CD4-positive, CD25-positive, alpha-beta regulatory T cell (primary cell): Measurements from ENCODE around the gene ALLC. TPM values are rescaled to one million over a fixed set of nuclear protein-coding genes. Genes with fewer than 3 reads are reported as not detected.
A peak's percentile ranks its signal among the peaks of the same experiment; 100 is the strongest.

Experiments used
- ATAC-seq, 2 donors: fragments of 150-1000 bp; cut with Tn5 transposase; one replicate each; pipeline ENCODE4 v1.10.0; 2021; ENCODE audit warnings: low read depth in 2 of 2, moderate number of reproducible peaks in 2 of 2, moderate library complexity in 1 of 2
- DNase-seq, 3 donors: peaks; one replicate each; pipeline versions ENCODE4 v3.0.0 to v3.0.0-alpha.2; 2012 to 2022; ENCODE audit warnings: mixed read lengths in 1 of 3
- H3K27ac ChIP-seq: one replicate; pipeline ENCODE4 v1.7.0; 2013; ENCODE audit warnings: mild to moderate bottlenecking, low read length; ENCODE audit not compliant: insufficient read depth, poor library complexity, severe bottlenecking
- H3K27me3 ChIP-seq: one replicate; pipeline ENCODE4 v1.7.0; 2013; ENCODE audit warnings: low read length; ENCODE audit not compliant: control insufficient read depth, insufficient read depth
- H3K36me3 ChIP-seq: one replicate; pipeline ENCODE4 v1.7.0; 2013; ENCODE audit warnings: mild to moderate bottlenecking, low read length, moderate library complexity; ENCODE audit not compliant: control insufficient read depth, insufficient read depth
- H3K4me1 ChIP-seq: 2 replicates; pipeline ENCODE4 v1.7.0; 2013; ENCODE audit warnings: mild to moderate bottlenecking, low read length; ENCODE audit not compliant: insufficient read depth, control insufficient read depth, poor library complexity, severe bottlenecking
- H3K4me3 ChIP-seq: one replicate; pipeline ENCODE4 v1.7.0; 2013; ENCODE audit warnings: low read depth, mild to moderate bottlenecking, low read length, moderate library complexity
- H3K9me3 ChIP-seq, 2 experiments: 1 replicate in 1 of 2; 2 replicates in 1 of 2; pipeline ENCODE4 v1.7.0; 2013; ENCODE audit warnings: low read length in 2 of 2, mild to moderate bottlenecking in 1 of 2, moderate library complexity in 1 of 2; ENCODE audit not compliant: control insufficient read depth in 2 of 2
- H3K27ac Mint-ChIP-seq, 3 donors: one replicate each; pipeline ENCODE4 v1.8.0; 2020 to 2022; ENCODE audit warnings: mild to moderate bottlenecking in 3 of 3, mixed read lengths in 3 of 3, moderate library complexity in 2 of 3
- H3K27me3 Mint-ChIP-seq: one replicate; pipeline ENCODE4 v1.8.0; 2022; ENCODE audit warnings: mild to moderate bottlenecking, mixed read lengths
- H3K36me3 Mint-ChIP-seq: one replicate; pipeline ENCODE4 v1.8.0; 2020; ENCODE audit warnings: mixed read lengths
- H3K4me1 Mint-ChIP-seq, 4 donors: one replicate each; pipeline ENCODE4 v1.8.0; 2020 to 2022; ENCODE audit warnings: mixed read lengths in 4 of 4, mild to moderate bottlenecking in 1 of 4
- H3K4me3 Mint-ChIP-seq, 4 donors: one replicate each; pipeline ENCODE4 v1.8.0; 2020 to 2022; ENCODE audit warnings: mild to moderate bottlenecking in 4 of 4, mixed read lengths in 4 of 4, moderate library complexity in 3 of 4
- H3K9me3 Mint-ChIP-seq, 7 donors: one replicate each; pipeline ENCODE4 v1.8.0; 2020 to 2022; ENCODE audit warnings: mixed read lengths in 7 of 7, mild to moderate bottlenecking in 3 of 7, moderate library complexity in 2 of 7
- polyA plus RNA-seq, 4 donors: library from polyadenylated mRNA; unstranded; fragments of 300-500 nt; fragmentation: Illumina TruSeq; gene quantifications; one replicate each; pipeline ENCODE4 v1.2.3, GENCODE V29; 2021
- total RNA-seq: library from RNA; stranded (reverse); gene quantifications from one replicate; pipeline ENCODE4 v1.2.3, GENCODE V29; 2022

Gene ALLC
- total and polyA plus RNA-seq, 5 donors from 2014 or later = not detected

DNA sequence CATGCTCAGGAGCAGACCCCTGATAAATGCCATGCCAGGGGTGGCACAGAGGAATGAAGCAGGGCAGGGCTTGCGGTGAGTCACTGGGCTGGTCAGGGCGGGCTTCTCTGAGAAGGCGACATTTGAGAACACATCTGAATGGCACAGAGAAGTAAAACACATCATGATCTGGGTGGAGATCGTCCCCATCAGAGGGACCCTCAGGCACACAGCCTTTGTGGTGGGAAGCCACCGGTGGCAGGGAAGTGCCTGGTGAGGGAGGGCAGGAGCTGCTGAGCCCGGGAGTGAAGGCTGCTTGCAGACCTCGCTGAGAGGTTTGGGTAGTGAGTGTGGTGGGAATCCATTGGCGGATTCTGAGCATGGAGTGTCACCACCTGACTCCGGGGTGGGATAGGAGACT is 89.8 kb downstream of the ALLC start:
- Mint-ChIP-seq H3K27me3 (peaks cover 8% of the 10 kb centered on the region), H3K36me3 (no peaks in the 10 kb centered on the region)
- H3K36me3 ChIP-seq = no peaks in the 10 kb centered on the region

GRCh38 chr2:3749201-3749600 is 91.2 kb downstream of the ALLC start:
- Mint-ChIP-seq H3K36me3 (no peaks in the 10 kb centered on the region), H3K4me3 (no peak overlapping the region)
- ATAC-seq = no peak

More for the DNA sequence above, 89.8 kb downstream of the ALLC start:
- H3K27ac Mint-ChIP-seq = peak overlapping the region in 1 of 3 donors; percentile 28
- H3K4me3 Mint-ChIP-seq = no peak overlapping the region
- H3K4me3 ChIP-seq = no peak overlapping the region
- H3K27me3 ChIP-seq = no peaks in the 10 kb centered on the region
- no peaks in the 10 kb centered on the region for H3K4me1 Mint-ChIP-seq
- H3K4me1 ChIP-seq = no peaks in the 10 kb centered on the region
- DNase-seq (no peak), ATAC-seq (no peak)
- H3K9me3 ChIP-seq = no peaks in the 10 kb centered on the region
- peaks cover 0 to 2% (median 0%) of the 10 kb centered on the region in 7 donors for H3K9me3 Mint-ChIP-seq
- no peak overlapping the region for H3K27ac ChIP-seq

GRCh38 chr2:3751251-3751650 is 93.3 kb downstream of the ALLC start:
- Mint-ChIP-seq H3K36me3 (no peaks in the 10 kb centered on the region), H3K9me3 (peaks cover 0 to 7% (median 0%) of the 10 kb centered on the region in 7 donors), H3K27ac (no peak overlapping the region), H3K4me3 (no peak overlapping the region), H3K4me1 (no peaks in the 10 kb centered on the region), H3K27me3 (peaks cover 8% of the 10 kb centered on the region)
- ATAC-seq (no peak), DNase-seq (no peak)
- no peaks in the 10 kb centered on the region for H3K27me3 ChIP-seq
- no peaks in the 10 kb centered on the region for H3K4me1 ChIP-seq
- no peak overlapping the region for H3K4me3 ChIP-seq
- no peaks in the 10 kb centered on the region for H3K36me3 ChIP-seq
- H3K27ac ChIP-seq = no peak overlapping the region
- no peaks in the 10 kb centered on the region for H3K9me3 ChIP-seq

More at GRCh38 chr2:3749201-3749600, 91.2 kb downstream of the ALLC start:
- H3K4me1 ChIP-seq = no peaks in the 10 kb centered on the region
- H3K27ac ChIP-seq = no peak overlapping the region
- DNase-seq = no peak
- H3K4me3 ChIP-seq = no peak overlapping the region
- Mint-ChIP-seq H3K9me3 (peaks cover 0 to 2% (median 0%) of the 10 kb centered on the region in 7 donors), H3K27ac (no peak overlapping the region), H3K4me1 (no peaks in the 10 kb centered on the region), H3K27me3 (peaks cover 8% of the 10 kb centered on the region)
- no peaks in the 10 kb centered on the region for H3K9me3 ChIP-seq
- no peaks in the 10 kb centered on the region for H3K27me3 ChIP-seq
- no peaks in the 10 kb centered on the region for H3K36me3 ChIP-seq

- DNase-seq = no peak
- peaks cover 0 to 7% (median 0%) of the 10 kb centered on the region in 7 donors for H3K9me3 Mint-ChIP-seq
- Histone ChIP-seq H3K4me1 (no peaks in the 10 kb centered on the region), H3K27me3 (no peaks in the 10 kb centered on the region), H3K36me3 (no peaks in the 10 kb centered on the region), H3K9me3 (no peaks in the 10 kb centered on the region), H3K27ac (no peak overlapping the region), H3K4me3 (no peak overlapping the region)
- H3K36me3 Mint-ChIP-seq = no peaks in the 10 kb centered on the region
- no peak overlapping the region for H3K4me3 Mint-ChIP-seq
- no peak overlapping the region for H3K27ac Mint-ChIP-seq
- H3K27me3 Mint-ChIP-seq = peaks cover 8% of the 10 kb centered on the region
- no peak for ATAC-seq
- H3K4me1 Mint-ChIP-seq = no peaks in the 10 kb centered on the region
Measured at GRCh38 chr2:3751806-3752205, 93.8 kb downstream of the ALLC start.

Other genes starting within 250 kb of the ALLC start
- gene ADI1, start 138.7 kb upstream of the ALLC start, total RNA-seq = 21.2 TPM
- 10 to 100 TPM; 41.7 to 52.4 (median 49.9) TPM for gene ADI1, start 138.7 kb upstream of the ALLC start, polyA plus RNA-seq
- gene RNASEH1, start 99.9 kb upstream of the ALLC start, total RNA-seq = 30.3 TPM
- gene RNASEH1, start 99.9 kb upstream of the ALLC start, polyA plus RNA-seq = 10 to 100 TPM; 29.7 to 33.2 (median 31.8) TPM
- gene RPS7, start 82.9 kb upstream of the ALLC start, total RNA-seq = 1,337 TPM
- 1,000 to 10,000 TPM in 3 of 4 donors, 100 to 1,000 TPM in 1; 912 to 1,324 (median 1,217) TPM for gene RPS7, start 82.9 kb upstream of the ALLC start, polyA plus RNA-seq
- gene COLEC11, start 63.1 kb upstream of the ALLC start, total RNA-seq = not detected
- gene COLEC11, start 63.1 kb upstream of the ALLC start, polyA plus RNA-seq = not detected
- gene DCDC2C, start 45.4 kb downstream of the ALLC start, total RNA-seq = not detected
- not detected for gene DCDC2C, start 45.4 kb downstream of the ALLC start, polyA plus RNA-seq